Keratinocyte (primary cell): Measurements from ENCODE around the gene EPHA6.

Experiments used
- EZH2 ChIP-seq: IDR thresholded peaks from one replicate; pipeline ENCODE4 v1.6.1; 2012; ENCODE audit warnings: inconsistent platforms, mild to moderate bottlenecking, low read length, moderate library complexity
- TF ChIP-seq, protein P1 (sequence below), 3 experiments: IDR thresholded peaks in 1 of 3; conservative IDR thresholded peaks in 1 of 3; optimal IDR thresholded peaks in 1 of 3; 2 replicates in 2 of 3; 3 replicates in 1 of 3; pipeline versions ENCODE3 to v1.5.1; 2011; ENCODE audit warnings: low read length in 3 of 3, mild to moderate bottlenecking in 3 of 3, moderate library complexity in 2 of 3, control low read depth in 1 of 3, inconsistent platforms in 1 of 3; ENCODE audit not compliant: insufficient read depth in 2 of 3; ENCODE audit errors: extremely low read depth in 1 of 3

- TF ChIP-seq, protein P1, sequence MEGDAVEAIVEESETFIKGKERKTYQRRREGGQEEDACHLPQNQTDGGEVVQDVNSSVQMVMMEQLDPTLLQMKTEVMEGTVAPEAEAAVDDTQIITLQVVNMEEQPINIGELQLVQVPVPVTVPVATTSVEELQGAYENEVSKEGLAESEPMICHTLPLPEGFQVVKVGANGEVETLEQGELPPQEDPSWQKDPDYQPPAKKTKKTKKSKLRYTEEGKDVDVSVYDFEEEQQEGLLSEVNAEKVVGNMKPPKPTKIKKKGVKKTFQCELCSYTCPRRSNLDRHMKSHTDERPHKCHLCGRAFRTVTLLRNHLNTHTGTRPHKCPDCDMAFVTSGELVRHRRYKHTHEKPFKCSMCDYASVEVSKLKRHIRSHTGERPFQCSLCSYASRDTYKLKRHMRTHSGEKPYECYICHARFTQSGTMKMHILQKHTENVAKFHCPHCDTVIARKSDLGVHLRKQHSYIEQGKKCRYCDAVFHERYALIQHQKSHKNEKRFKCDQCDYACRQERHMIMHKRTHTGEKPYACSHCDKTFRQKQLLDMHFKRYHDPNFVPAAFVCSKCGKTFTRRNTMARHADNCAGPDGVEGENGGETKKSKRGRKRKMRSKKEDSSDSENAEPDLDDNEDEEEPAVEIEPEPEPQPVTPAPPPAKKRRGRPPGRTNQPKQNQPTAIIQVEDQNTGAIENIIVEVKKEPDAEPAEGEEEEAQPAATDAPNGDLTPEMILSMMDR (optimal IDR thresholded peaks at IDR 0.05 in 1 of 3, IDR thresholded peaks at IDR 0.05 in 1 of 3, conservative IDR thresholded peaks at IDR 0.05 in 1 of 3; ENCODE audit: extremely low read depth in 1 of 3, insufficient read depth in 2 of 3, low read length in 3 of 3): no peak
- no peak for TF ChIP-seq EZH2
These were observed 524.0 kb downstream of the EPHA6 start for GRCh38 chr3:97338375-97338774.
